ENCODE results near the gene MSS51. TPM values are rescaled to one million over a fixed set of nuclear protein-coding genes. Genes with fewer than 3 reads are reported as not detected.

The MSS51 gene
- polyA plus RNA-seq, 1 donor from 2014 or later: 8.3 TPM

DNA sequence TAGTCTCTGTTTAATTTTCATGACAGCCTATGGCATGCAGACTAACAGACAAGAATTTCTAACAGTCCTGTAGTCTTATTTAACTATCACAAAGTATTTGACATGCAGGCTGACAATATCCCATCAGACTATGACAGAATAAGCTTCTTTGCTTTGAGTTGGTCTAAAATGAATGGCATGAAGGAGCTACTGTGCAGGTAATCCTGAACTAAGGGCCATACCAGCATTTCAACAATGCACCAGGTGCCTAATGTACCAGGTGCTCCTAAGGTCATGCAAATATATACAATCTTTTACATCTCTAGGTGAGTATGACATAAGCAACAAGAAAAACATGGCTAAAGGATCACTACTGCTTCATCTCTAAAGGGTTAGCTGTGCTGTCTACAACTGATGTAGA lies 13.6 kb upstream of the MSS51 start:
- TF ChIP-seq CTCF (IDR thresholded peaks at IDR 0.05; ENCODE audit: poor library complexity, severe bottlenecking) (no peak), SMC3 (conservative IDR thresholded peaks at IDR 0.05; ENCODE audit: poor library complexity) (no peak), MXI1 (conservative IDR thresholded peaks at IDR 0.05; ENCODE audit: poor library complexity, severe bottlenecking) (no peak), POLR2AphosphoS5 (IDR thresholded peaks at IDR 0.05) (no peak), EZH2 (IDR thresholded peaks at IDR 0.05; ENCODE audit: borderline replicate concordance, insufficient read depth, low read length, poor library complexity, severe bottlenecking) (no peak), EP300 (conservative IDR thresholded peaks at IDR 0.05; ENCODE audit: poor library complexity, severe bottlenecking) (no peak), TAF1 (IDR thresholded peaks at IDR 0.05; ENCODE audit: low read depth) (no peak), REST (IDR thresholded peaks at IDR 0.05; ENCODE audit: borderline replicate concordance) (no peak), RAD21 (conservative IDR thresholded peaks at IDR 0.05) (no peak)
- no peaks in the 10 kb centered on the region for H3K79me2 ChIP-seq (replicated peaks; ENCODE audit: insufficient read depth, low read length)
- H4K20me1 ChIP-seq (ENCODE audit: insufficient read depth): no peaks in the 10 kb centered on the region
- H3K36me3 ChIP-seq (ENCODE audit: insufficient read depth, low read length): no peaks in the 10 kb centered on the region
- H3K4me3 ChIP-seq (ENCODE audit: low read length): no peak overlapping the region
- H3K9me2 ChIP-seq (ENCODE audit: insufficient read depth, low read length): no peaks in the 10 kb centered on the region
- no peaks in the 10 kb centered on the region for H3F3A ChIP-seq (ENCODE audit: insufficient read depth, low read length, poor library complexity, severe bottlenecking)
- H3K4me2 ChIP-seq (ENCODE audit: low read length): no peak overlapping the region
- H3K9me3 ChIP-seq (ENCODE audit: low read length): no peaks in the 10 kb centered on the region
- H3K27me3 ChIP-seq (ENCODE audit: insufficient read depth, low read depth, low read length): no peaks in the 10 kb centered on the region
- no peak overlapping the region for H3K9ac ChIP-seq (ENCODE audit: low read length)
- no peak overlapping the region for H2AFZ ChIP-seq (ENCODE audit: low read depth, low read length)
- no peak overlapping the region for H3K27ac ChIP-seq (ENCODE audit: low read length)

- Histone ChIP-seq H3K4me3 (ENCODE audit: low read length) (no peak overlapping the region), H2AFZ (ENCODE audit: low read depth, low read length) (no peak overlapping the region), H3K9me2 (ENCODE audit: insufficient read depth, low read length) (no peaks in the 10 kb centered on the region), H3K9ac (ENCODE audit: low read length) (no peak overlapping the region), H3K4me2 (ENCODE audit: low read length) (no peak overlapping the region), H3K27ac (ENCODE audit: low read length) (no peak overlapping the region), H4K20me1 (ENCODE audit: insufficient read depth) (no peaks in the 10 kb centered on the region), H3K9me3 (ENCODE audit: low read length) (no peaks in the 10 kb centered on the region), H3K27me3 (ENCODE audit: insufficient read depth, low read depth, low read length) (no peaks in the 10 kb centered on the region), H3K36me3 (ENCODE audit: insufficient read depth, low read length) (no peaks in the 10 kb centered on the region), H3K79me2 (replicated peaks; ENCODE audit: insufficient read depth, low read length) (no peaks in the 10 kb centered on the region), H3F3A (ENCODE audit: insufficient read depth, low read length, poor library complexity, severe bottlenecking) (no peaks in the 10 kb centered on the region)
- TF ChIP-seq EZH2 (IDR thresholded peaks at IDR 0.05; ENCODE audit: borderline replicate concordance, insufficient read depth, low read length, poor library complexity, severe bottlenecking) (no peak), RAD21 (conservative IDR thresholded peaks at IDR 0.05) (no peak), REST (IDR thresholded peaks at IDR 0.05; ENCODE audit: borderline replicate concordance) (no peak), POLR2AphosphoS5 (IDR thresholded peaks at IDR 0.05) (no peak), EP300 (conservative IDR thresholded peaks at IDR 0.05; ENCODE audit: poor library complexity, severe bottlenecking) (no peak), TAF1 (IDR thresholded peaks at IDR 0.05; ENCODE audit: low read depth) (no peak), SMC3 (conservative IDR thresholded peaks at IDR 0.05; ENCODE audit: poor library complexity) (no peak), CTCF (IDR thresholded peaks at IDR 0.05; ENCODE audit: poor library complexity, severe bottlenecking) (no peak), MXI1 (conservative IDR thresholded peaks at IDR 0.05; ENCODE audit: poor library complexity, severe bottlenecking) (no peak)
These were observed 11.1 kb upstream of the MSS51 start for GRCh38 chr10:73444457-73444856.
